ENCODE measurements around the gene MICU1. TPM values are rescaled to one million over a fixed set of nuclear protein-coding genes. Genes with fewer than 3 reads are reported as not detected.
"Not testable (repeated sequence)": the region's sequence is repeated elsewhere in the genome, so short reads cannot be mapped to it uniquely, and the experiment has no call there.

The MICU1 gene
- total and polyA plus RNA-seq, 2 donors (not counting 3 experiments of a cell fraction or from before 2014, with no cell fraction given) = 27.5 to 48.0 TPM

- H3K4me2 ChIP-seq (ENCODE audit: insufficient read depth, low read length); H4K20me1 ChIP-seq (replicated peaks; ENCODE audit: control insufficient read depth, extremely low read depth, insufficient read depth, low read length); dilution Hi-C loops (cut with MboI; ENCODE audit: extremely low pct_ligation_motif_present, low sequenced_read_pairs); H3K9me3 ChIP-seq (replicated peaks; ENCODE audit: control insufficient read depth, insufficient read depth, low read length); intact Hi-C loops (cut with micrococcal nuclease); BruUV-seq (replicated peaks); H3K79me2 ChIP-seq (ENCODE audit: control insufficient read depth, insufficient read depth, low read length); H3K36me3 ChIP-seq (ENCODE audit: control insufficient read depth in 2 of 2, extremely low read depth in 1 of 2, insufficient read depth in 2 of 2, low read length in 2 of 2); H3K27me3 ChIP-seq (ENCODE audit: control insufficient read depth in 2 of 2, insufficient read depth in 2 of 2, low read length in 2 of 2); H3K4me3 ChIP-seq (replicated peaks in 1 of 3; ENCODE audit: insufficient read depth in 1 of 3, low read depth in 1 of 3, low read length in 3 of 3); H3K9me1 ChIP-seq (replicated peaks; ENCODE audit: control insufficient read depth, extremely low read depth, insufficient read depth, low read length): not testable (repeated sequence)
- peak overlapping the region; percentile 2 for H3K9ac ChIP-seq (replicated peaks; ENCODE audit: extremely low read depth, insufficient read depth, low read length)
- peaks cover 43% of the 10 kb centered on the region for H3K4me1 ChIP-seq (ENCODE audit: control insufficient read depth, extremely low read depth, insufficient read depth, low read length)
- peak; percentile 95 for DNase-seq (ENCODE audit: low read depth, low spot score)
- POLR2A ChIA-PET = interaction anchor here (0.6 to 2.7 kb wide), 4 partner anchors 28 to 153 kb away, joined by 3 to 35 read pairs (median 3); partner anchors contain the start of gene DDIT4
- peak overlapping the region; percentile 7 for H2AFZ ChIP-seq (ENCODE audit: low read depth, low read length)
- CTCF ChIA-PET = interaction anchor here (0.6 to 3.6 kb wide), 10 partner anchors 9 to 429 kb away, joined by 3 to 40 read pairs (median 4); partner anchors contain the start of gene DDIT4
- peak overlapping the region; percentile 78 for H3K27ac ChIP-seq (ENCODE audit: insufficient read depth, low read depth, low read length)
- peak; percentile 90 for FAIRE-seq
- TF ChIP-seq POLR2AphosphoS5 (IDR thresholded peaks at IDR 0.05; ENCODE audit: insufficient read depth, low read depth, low read length) = peak; percentile 43
Measured at GRCh38 chr10:72325243-72326175, 300.4 kb downstream of the MICU1 start.

- TF ChIP-seq MYC (IDR thresholded peaks at IDR 0.05; ENCODE audit: low read depth, low read length) = no peak
- no peak for TF ChIP-seq GATA2 (IDR thresholded peaks at IDR 0.05; ENCODE audit: insufficient read depth, insufficient read length, low read depth, low read length)
- no peak for TF ChIP-seq MAX (IDR thresholded peaks at IDR 0.05; ENCODE audit: insufficient read depth, insufficient read length)
- TF ChIP-seq POLR2AphosphoS5 (IDR thresholded peaks at IDR 0.05; ENCODE audit: insufficient read depth, low read depth, low read length) = no peak
- no peak for TF ChIP-seq EZH2 (IDR thresholded peaks at IDR 0.05; ENCODE audit: borderline replicate concordance, low read depth, low read length, severe bottlenecking)
- Histone ChIP-seq H4K20me1 (replicated peaks; ENCODE audit: control insufficient read depth, extremely low read depth, insufficient read depth, low read length) (no peaks in the 10 kb centered on the region), H3K27me3 (ENCODE audit: control insufficient read depth in 2 of 2, insufficient read depth in 2 of 2, low read length in 2 of 2) (no peaks in the 10 kb centered on the region), H3K9me3 (replicated peaks; ENCODE audit: control insufficient read depth, insufficient read depth, low read length) (no peaks in the 10 kb centered on the region), H3K79me2 (ENCODE audit: control insufficient read depth, insufficient read depth, low read length) (no peaks in the 10 kb centered on the region), H3K9me1 (replicated peaks; ENCODE audit: control insufficient read depth, extremely low read depth, insufficient read depth, low read length) (no peaks in the 10 kb centered on the region), H3K9ac (replicated peaks; ENCODE audit: extremely low read depth, insufficient read depth, low read length) (peak overlapping the region; percentile 12), H3K4me3 (replicated peaks in 1 of 3; ENCODE audit: insufficient read depth in 1 of 3, low read depth in 1 of 3, low read length in 3 of 3) (no peak overlapping the region), H2AFZ (ENCODE audit: low read depth, low read length) (no peak overlapping the region), H3K36me3 (ENCODE audit: control insufficient read depth in 2 of 2, extremely low read depth in 1 of 2, insufficient read depth in 2 of 2, low read length in 2 of 2) (no peaks in the 10 kb centered on the region), H3K4me1 (ENCODE audit: control insufficient read depth, extremely low read depth, insufficient read depth, low read length) (peaks cover 55% of the 10 kb centered on the region), H3K27ac (ENCODE audit: insufficient read depth, low read depth, low read length) (peak overlapping the region; percentile 18), H3K4me2 (ENCODE audit: insufficient read depth, low read length) (no peak overlapping the region)
- BruUV-seq (replicated peaks) = no TSS peak
- DNase-seq (ENCODE audit: low read depth, low spot score) = no peak
- FAIRE-seq = no peak
- POLR2A ChIA-PET = interaction anchor here (5.6 kb wide), 1 partner anchor 48 kb away, joined by 59 read pairs; the partner anchor contains the start of gene DDIT4
- intact Hi-C loops (cut with micrococcal nuclease) = loop anchor here (1.0 kb wide), 1 partner anchor 9 kb away; no protein-coding TSS in a partner anchor
- CTCF ChIA-PET = interaction anchor here (0.6 to 3.6 kb wide), 2 partner anchors 49 to 105 kb away, joined by 3 to 40 read pairs; partner anchors contain the start of gene DDIT4
- dilution Hi-C loops (cut with MboI; ENCODE audit: extremely low pct_ligation_motif_present, low sequenced_read_pairs) = no loop called here
Measured at GRCh38 chr10:72323771-72324191, 302.1 kb downstream of the MICU1 start.

All from endothelial cell of umbilical vein (primary cell).